HuH-7 (cell line): ENCODE results near the gene RYR2.
"Not testable (repeated sequence)": the region's sequence is repeated elsewhere in the genome, so short reads cannot be mapped to it uniquely, and the experiment has no call there.

Source experiments
- DNase-seq: peaks from one replicate; pipeline ENCODE4 v3.0.0; 2011; ENCODE audit warnings: low spot score

RYR2 gene

DNA sequence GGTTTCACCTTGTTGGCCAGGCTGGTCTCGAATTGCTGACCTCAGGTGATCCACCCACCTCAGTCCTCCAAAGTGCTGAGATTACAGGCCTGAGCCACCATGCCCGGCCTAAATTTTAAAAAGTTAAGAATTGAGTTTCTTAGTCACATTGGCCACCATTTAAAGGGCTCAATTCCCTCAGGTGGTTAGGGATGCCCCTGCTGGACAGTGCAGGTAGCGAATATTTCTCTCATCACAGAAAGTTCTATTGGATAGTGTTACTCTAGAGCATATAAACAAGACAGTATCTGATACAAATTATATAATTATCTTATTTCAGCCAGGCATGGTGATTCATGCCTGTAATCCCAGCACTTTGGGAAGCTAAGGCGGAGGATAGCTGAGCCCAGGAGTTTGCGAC is 528.5 kb downstream of the RYR2 start:
- DNase-seq: no peak

DNA sequence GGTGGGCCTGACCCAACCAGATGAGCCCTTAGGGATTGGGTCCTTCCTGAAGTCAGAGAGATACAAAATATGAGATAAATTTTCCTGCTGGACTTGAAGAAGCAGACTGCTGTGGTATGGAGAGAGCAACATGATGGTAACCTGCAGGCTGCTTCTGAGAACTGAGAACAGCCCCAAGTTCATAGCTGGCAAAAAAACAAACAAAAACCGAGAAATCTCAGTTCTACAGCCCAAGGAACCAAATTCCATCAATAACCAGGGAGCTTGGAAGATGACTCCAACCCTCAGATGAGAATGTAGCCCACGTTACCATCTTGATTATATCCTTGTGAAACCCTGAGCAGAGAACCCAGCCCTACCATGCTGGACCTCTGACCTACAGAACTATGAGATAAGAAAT is 532.6 kb downstream of the RYR2 start:
- no peak for DNase-seq

DNA sequence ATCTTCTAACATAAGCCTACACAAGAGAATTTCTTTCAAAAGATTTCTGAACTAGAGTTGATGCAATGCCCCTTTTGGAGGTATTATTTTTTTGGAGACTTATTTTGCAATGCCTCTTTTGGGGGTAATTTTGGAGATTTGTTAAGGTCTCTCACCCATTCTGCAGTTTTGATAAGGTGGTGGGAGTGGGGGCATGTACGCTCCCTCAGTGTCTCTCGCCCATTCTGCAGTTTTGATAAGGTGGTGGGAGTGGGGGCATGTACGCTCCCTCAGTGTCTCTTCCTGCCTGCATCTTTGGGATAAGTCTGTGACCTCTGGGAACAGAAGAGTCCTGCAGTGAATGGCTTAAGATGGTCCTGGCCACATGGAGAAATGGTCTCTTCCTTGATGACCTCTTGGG is 536.6 kb downstream of the RYR2 start:
- no peak for DNase-seq

DNA sequence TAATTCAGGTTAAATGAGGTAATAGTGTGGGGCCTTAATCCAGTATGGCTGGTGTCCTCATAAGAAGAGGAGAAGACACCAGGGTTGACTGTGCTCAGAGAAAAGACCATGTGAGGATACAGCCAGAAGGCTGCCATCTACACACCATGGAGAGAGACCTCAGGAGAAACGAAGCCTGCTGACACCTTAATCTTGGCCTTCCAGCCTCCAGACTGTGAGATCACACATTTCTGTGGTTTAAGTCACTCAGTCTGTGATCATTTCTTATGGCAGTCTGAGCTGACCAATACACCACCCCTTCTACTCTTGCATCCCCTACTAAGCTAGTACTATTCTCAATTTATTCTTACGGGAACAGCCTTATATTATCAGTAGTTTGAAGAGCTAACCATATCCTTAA is 538.7 kb downstream of the RYR2 start:
- no peak for DNase-seq

DNA sequence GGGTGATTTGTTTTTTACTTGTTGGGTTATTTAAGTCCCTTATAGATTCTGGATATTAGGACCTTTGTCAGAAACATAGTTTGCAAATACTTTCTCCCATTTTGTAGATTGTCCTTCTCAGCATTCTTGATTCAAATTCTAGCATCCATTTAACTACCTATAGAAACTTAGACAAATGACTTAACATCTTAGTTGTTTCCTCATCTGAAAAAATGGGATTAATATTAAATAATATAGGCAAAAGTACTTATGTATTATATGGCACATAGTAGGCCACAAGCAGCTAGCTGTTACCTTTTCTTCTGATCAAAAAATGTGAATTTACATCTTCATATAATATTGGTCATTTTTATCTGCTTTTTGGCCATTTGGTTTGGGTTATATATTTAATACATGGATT is 541.3 kb downstream of the RYR2 start:
- DNase-seq: no peak

DNA sequence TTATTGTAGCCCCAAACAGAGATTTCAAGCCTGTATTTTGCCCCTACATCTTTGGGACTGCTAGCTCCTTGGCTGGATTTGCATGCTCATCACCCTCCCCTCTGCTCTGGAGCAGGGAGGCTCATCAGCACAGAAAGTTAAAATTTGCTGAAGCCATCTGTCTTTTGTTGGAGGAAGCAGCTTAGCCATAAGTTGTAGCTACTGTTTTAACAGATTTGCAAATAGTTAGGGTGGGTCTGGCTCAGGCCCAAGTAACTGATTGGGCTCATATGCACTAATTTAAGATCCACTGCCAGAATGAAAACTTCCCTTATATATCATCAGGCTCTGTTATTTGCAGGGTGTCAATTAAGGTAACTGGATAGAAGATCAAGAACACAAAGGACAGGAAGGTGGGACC is 541.8 kb downstream of the RYR2 start:
- DNase-seq: no peak

DNA sequence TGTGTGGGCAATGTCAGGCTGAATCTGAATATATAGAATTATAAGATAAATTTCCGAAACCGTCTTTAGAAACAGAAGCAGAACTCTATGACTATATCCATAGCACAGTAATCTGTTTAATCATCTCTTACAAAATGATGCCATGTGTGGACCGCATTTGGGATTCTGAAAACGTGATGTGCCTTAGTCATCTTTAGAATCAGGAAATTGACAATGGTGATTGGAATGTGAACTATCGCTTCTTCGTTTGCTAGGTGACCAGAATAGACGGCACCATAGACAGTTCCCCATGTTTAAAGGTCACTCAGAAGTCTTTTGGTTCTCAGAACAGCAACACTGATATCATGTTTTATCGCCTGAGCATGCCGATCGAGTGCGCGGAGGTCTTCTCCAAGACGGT is 548.4 kb downstream of the RYR2 start:
- DNase-seq: no peak

DNA sequence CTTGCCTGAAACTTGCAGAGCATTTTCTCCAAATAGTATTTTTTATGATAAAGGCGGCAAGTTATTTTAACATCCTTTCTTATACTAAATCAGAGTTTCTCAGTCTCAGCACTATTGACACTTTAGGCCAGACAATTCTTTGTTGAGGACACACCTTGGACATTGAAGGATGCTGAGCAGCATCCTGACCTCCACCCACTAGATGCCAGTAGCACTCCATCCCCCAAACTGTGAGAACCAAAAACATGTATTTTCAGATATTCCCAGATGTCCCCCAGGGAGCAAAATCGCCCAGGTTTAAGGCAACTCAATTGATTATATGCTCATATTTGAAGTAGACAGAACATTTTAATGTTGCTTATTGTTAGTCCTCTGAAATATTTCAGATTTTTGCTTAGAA is 549.4 kb downstream of the RYR2 start:
- DNase-seq: no peak

DNA sequence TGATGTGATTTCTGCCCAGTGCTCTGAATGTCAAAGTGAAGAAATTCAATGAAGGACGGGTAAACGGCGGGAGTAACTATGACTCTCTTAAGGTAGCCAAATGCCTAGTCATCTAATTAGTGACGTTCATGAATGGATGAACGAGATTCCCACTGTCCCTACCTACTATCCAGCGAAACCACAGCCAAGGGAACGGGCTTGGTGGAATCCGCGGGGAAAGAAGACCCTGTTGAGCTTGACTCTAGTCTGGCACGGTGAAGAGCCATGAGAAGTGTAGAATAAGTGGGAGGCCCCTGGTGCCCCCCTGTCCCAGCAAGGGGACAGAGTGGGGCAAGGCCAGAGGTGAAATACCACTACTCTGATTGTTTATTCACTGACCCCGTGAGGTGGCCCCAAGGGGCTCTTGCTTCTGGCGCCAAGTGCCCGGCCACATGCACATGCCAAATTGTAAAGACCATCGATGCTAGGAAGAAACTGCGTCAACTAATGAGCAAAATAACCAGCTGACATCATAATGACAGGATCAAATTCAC is 561.1 kb downstream of the RYR2 start:
- DNase-seq: not testable (repeated sequence)

DNA sequence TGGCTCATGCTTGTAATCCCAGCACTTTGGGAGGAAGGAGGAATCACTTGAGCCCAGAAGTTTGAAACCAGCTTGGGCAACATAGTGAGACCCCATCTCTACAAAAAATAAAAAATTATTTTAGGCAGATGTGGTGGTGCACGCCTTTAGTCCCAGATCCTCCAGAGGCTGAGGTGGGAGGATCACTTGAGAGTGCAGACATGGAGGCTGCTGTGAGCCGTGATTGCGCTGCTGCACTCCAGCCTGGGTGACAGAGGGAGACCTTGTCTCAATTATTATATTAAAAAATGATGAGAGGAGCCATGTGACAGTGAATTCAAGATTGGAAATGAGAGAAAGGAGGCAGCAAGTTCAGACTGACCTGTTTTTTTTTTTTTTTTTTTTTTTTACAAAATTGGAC is 566.4 kb downstream of the RYR2 start:
- no peak for DNase-seq

DNA sequence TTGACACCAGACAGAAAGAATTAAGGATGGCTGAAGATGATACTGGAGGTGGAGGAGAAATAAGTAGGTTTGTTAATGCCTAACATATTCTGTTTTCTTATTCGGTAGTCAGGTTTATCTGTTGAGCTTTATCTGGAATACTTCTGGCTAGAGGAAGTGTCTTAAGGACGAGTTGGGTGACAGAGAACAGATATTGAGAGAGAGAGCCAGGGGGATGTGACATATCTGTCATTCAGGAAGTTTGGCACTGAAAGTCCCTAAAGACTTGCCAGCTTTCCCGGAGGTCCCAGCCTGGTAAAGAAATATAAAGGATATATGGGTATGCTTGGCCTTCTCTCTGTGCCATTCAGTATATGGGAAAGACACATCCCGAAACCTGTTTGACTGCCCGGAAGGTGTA is 568.2 kb downstream of the RYR2 start:
- no peak for DNase-seq

DNA sequence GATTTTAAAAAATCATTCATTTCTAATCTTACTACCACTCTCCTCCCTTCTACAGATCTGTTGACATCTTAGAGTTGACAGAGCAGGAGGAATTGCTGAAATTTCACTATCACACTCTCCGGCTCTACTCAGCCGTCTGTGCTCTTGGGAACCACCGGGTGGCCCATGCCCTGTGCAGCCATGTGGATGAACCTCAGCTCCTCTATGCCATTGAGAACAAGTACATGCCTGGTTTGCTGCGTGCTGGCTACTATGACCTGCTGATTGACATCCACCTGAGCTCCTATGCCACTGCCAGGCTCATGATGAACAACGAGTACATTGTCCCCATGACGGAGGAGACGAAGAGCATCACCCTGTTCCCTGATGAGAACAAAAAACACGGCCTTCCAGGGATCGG is 572.0 kb downstream of the RYR2 start:
- no peak for DNase-seq

DNA sequence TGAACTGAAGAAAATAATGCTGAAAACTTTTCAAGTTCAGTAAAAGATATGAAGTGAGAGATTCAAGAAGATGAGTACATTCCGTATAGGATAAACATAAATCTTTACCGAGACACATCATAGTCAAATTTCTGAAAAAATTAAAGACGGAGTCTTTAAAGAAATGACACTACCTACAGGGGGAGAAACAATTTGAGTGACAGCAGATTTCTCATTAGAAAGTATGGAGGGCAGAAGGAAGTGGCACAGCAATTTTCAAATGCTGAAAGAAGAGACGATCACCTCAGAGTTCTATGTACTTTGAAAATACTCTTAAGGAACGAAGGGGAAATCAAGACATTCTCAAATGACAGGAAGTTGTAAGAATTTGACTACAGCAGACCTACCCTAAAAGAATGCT is 577.6 kb downstream of the RYR2 start:
- no peak for DNase-seq

DNA sequence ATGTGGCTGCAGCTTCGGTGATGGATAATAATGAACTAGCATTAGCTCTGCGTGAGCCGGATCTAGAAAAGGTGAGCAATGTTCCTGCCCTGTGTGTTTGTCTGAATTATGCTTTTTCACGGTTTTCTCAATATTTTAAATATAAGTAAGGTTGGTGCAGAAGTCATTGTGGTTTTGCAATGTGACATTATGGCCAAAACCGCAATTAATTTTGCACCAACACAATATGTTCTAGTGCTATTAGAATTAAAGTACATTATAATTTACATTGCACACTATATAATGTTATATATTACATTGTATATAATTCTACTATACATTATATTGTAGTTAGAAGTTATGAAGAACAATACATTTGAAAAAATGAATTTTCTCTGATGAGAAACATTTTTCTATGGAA is 592.9 kb downstream of the RYR2 start:
- no peak for DNase-seq

DNA sequence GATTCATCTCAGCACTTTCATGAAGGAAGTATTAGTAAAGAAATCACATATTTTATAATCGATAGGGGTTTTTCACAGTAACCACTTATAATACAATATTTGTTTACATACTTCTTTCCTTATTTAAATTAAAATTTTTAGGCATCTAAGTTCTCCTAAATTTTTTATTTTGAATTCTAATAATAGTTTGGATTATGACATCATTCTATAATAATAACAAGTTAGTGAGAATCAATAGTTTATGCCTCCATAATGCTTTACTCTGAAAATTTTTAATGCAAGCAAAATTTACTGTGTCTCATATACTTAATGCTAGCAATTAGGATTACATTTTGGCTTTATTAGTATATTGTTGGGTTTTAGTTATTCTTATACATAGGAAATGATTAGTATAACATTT is 596.6 kb downstream of the RYR2 start:
- DNase-seq: no peak

DNA sequence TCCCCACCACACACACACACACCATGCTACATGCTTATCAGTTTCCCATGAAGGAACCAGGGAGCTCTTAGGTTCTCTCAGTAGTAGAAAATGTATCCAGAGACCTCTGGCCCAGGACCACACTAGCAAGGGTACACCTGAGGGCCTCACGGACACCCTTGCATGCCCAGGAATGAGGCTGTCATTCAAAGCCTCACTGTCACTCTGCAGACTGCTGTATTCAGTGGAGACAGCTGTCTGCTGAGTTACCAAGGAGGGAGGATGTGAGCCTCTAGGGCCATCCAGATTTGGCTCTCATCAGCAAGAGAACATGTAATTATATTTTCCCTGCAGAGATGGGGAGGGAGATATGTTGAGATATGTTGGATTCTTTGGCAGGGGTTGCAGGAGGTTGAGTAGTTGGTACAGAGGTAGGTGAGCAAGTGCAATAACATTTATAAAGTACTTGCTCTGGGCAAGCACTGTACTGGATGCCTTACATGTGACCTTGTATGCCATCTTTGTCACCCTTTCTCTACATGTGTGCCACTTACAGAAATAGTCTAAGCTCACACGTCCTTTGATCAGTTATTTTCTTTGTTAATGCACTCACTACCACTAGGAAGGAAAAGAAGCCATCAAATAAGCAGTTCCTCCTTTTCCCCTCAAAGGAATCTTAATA is 598.2 kb downstream of the RYR2 start:
- no peak for DNase-seq

DNA sequence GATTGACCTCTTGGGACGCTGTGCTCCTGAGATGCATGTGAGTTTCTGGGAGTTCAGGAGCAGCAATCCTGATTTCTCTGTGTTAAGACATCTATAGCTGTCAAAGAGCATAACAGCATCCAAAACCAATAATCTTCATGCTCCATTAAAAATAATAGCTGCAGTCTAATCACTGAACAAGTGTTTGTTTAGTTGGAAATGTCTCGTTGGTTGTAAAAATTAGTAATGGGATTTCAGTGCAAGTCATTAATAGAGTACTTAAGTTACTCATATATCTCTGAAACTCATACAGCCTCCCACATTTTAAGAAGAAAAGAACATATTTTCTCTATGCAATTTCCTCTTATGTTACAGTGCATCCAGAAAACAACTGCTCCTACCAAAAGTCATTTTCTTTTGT is 599.0 kb downstream of the RYR2 start:
- no peak for DNase-seq

DNA sequence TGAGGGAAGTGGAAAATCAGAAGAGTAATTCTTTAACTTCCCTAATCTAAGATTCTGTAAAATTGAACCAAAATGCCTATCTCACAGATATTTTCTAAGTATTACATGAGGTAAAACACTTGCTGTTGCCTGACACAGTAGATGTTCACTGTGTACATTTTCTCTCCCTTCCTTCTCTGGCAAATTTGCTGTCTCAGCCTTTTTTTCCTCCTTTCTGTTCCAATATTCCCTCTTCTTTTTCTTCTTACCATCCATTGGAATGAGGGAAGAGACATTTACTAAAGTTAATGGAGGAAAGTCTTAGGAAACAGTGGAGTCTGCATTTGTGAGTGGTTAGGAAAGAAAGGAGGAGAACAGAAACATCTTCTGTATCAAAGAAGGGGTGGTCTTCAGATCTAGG is 608.8 kb downstream of the RYR2 start:
- no peak for DNase-seq

DNA sequence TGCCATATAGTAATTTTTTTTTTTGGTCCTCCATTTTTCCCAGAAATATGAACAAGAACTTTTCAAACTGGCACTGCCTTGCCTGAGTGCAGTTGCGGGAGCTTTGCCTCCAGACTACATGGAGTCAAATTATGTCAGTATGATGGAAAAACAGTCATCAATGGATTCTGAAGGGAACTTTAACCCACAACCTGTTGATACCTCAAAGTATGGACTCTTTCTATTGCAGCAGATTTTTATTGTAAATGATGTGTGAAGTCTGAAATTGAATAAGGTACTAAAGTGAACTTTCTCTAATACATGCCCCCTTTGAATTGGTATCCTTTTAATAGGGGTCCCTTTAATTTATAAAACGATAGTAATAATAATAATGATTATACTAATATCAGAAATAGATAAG is 613.8 kb downstream of the RYR2 start:
- no peak for DNase-seq

DNA sequence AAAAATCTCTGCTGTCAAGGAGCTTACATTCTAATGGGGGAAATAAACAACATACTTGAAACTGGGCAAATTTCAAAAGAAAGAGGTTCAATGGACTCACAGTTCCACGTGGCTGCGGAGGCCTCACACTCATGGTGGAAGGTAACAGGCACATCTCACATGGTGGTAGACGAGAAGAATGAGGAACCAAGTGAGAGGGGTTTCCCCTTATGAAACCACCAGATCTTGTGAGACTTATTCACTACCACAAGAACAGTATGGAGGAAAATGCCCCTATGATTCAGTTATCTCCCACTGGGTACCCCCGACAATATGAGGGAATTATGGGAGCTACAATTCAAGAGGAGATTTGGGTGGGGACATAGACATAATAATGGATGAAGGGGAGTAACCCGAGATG is 622.4 kb downstream of the RYR2 start:
- DNase-seq: no peak

DNA sequence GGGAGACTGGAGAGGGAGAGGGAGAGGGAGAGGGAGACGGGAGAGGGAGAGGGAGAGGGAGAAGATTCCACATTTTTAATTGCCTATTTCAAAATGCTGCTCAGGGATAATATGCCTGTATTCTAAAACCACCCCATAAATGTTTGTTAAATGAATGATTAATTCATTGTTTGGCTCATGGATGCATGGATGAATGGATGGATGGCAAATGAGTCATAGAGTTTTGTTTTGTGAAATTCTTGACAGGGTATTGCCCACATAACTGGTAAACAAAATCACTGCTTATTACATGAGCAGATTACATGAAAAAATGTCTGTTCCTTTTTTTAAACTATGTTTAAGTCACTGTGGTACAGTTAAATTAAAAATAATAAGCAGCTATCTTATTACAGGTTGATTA is 628.3 kb downstream of the RYR2 start:
- DNase-seq: no peak

DNA sequence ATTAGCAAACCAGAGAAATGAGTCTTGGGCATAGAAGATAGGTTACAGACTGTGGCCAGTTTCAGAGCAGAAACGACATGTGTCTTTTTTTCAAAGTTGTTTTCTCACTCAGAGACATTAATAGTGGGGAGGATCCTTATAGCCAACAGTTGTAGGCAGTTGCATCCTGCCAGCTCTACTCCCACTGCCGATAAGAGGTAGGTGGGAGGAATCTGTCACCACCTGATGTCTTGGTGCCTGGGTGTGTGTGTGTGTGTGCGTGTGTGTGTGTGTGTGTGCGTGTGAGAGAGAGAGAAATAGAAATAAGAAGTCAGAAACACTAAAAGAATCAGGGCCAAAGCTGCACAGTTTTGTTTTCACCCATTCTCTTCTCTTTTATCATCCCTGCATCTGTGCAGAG is 629.3 kb downstream of the RYR2 start:
- no peak for DNase-seq

DNA sequence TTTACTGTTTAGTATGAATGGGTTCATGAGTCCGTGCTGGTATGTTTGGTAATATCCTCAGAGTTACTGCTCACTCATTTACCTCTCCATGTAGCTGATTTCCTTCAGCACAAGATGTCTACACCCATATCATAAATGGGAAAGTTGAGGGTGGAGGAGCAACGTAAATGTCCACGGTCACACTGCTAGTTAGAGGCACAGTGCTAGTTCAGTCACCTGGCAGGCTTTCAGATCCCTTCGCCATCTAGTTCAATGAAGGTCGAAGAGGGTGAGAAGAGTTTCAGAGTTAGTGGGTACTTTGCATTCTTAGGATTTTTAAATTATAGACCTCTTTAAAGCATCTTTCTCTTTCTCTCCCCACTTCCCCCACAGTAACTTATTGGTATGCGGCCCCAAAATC is 630.0 kb downstream of the RYR2 start:
- no peak for DNase-seq

DNA sequence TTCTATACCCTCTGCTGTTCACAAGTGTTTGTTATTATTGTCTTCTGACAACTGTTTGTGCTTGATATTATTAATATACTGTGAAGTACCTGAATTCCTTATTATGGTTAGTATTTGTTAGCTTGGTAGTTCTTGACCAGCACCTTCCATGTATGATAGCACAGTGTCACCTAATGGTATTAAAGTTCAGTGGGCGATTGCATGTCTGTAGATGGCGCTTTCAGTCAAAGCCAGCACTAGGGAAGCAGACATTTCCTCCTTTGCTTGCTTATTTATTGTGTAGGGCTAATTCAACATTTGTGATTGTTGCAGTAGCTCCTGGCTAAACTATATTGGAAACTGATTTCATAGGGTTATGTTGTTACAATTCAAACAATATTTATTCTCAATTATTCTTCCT is 630.8 kb downstream of the RYR2 start:
- no peak for DNase-seq

DNA sequence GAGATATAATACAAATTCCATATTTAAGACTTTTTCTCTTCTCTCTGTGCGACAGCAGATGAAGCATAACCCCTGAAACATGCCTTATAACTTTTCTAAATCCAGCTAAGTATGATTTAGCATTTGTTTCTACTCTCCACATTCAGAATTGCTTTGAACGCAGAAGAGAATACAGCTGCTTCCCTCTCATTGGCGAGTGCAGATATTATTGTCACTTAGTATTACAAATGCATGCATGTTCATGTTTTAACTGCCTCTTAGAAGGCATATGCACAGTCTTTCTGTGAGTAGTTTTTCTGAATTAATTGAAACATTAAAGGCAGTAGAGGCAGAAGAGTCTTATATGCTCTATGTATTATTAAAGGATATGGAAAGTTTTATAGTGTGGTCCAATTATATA is 631.6 kb downstream of the RYR2 start:
- no peak for DNase-seq
